ENCODE results near the gene ZNF48.

ZNF48 gene

DNA sequence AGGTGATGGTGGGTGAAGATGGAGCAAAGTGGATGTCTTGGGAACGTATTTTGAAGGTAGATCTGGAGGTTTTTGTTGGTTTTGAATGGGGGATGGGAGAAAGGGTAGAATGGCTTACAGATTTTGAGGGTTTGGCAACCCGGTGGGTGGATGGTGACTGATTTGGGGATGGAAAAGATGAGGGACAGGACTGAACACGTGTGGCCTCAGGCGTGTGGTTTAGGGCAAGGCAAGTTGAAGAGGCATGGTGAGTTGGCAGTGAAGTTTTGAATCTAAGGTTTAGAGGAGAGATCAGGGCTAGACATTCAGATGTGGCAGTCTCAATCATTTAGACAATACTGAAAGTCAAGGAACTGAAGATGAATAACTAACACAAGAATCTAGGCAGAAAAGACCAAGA lies 39.6 kb downstream of the ZNF48 start:
- H3K9me3 ChIP-seq (ENCODE audit: severe bottlenecking): no peaks in the 10 kb centered on the region
- DNase-seq: no peak
- H3K36me3 ChIP-seq: no peaks in the 10 kb centered on the region
- H3K27me3 ChIP-seq (ENCODE audit: insufficient read depth, low read depth, severe bottlenecking): no peaks in the 10 kb centered on the region
- no peak overlapping the region for H3K4me3 ChIP-seq (ENCODE audit: low read depth, low read length)
- no peak overlapping the region for H3K27ac ChIP-seq
- TF ChIP-seq, protein P1, sequence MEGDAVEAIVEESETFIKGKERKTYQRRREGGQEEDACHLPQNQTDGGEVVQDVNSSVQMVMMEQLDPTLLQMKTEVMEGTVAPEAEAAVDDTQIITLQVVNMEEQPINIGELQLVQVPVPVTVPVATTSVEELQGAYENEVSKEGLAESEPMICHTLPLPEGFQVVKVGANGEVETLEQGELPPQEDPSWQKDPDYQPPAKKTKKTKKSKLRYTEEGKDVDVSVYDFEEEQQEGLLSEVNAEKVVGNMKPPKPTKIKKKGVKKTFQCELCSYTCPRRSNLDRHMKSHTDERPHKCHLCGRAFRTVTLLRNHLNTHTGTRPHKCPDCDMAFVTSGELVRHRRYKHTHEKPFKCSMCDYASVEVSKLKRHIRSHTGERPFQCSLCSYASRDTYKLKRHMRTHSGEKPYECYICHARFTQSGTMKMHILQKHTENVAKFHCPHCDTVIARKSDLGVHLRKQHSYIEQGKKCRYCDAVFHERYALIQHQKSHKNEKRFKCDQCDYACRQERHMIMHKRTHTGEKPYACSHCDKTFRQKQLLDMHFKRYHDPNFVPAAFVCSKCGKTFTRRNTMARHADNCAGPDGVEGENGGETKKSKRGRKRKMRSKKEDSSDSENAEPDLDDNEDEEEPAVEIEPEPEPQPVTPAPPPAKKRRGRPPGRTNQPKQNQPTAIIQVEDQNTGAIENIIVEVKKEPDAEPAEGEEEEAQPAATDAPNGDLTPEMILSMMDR (IDR thresholded peaks at IDR 0.05; ENCODE audit: low read depth, low read length): no peak

DNA sequence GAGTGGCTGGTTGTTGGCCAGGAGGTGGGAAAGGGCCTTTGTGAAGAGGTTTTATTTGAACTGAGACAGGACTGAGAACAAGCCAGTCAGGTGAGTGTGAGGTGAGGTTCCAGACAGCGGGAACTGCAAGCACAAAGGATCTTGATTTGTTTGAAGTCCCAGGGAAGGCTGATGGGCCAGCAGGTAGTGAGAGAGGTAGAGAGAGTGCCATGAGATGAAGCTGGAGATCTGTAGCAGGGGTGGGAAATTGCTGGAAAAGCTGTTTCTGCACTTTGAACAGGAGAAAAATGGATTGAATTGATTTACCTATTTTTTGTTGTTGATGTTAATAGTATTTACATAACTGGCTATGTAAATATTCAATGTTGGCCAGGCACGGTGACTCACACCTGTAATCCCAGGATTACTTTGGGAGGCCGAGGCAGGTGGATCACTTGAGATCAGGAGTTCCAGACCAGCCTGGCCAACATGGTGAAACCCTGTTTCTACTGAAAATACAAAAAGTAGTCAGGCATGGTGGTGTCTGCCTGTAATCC lies 42.4 kb downstream of the ZNF48 start:
- no peaks in the 10 kb centered on the region for H3K9me3 ChIP-seq (ENCODE audit: severe bottlenecking)
- no peak for DNase-seq
- no peaks in the 10 kb centered on the region for H3K27me3 ChIP-seq (ENCODE audit: insufficient read depth, low read depth, severe bottlenecking)
- TF ChIP-seq, protein P1 (IDR thresholded peaks at IDR 0.05; ENCODE audit: low read depth, low read length): no peak
- no peaks in the 10 kb centered on the region for H3K36me3 ChIP-seq
- no peak overlapping the region for H3K27ac ChIP-seq
- no peak overlapping the region for H3K4me3 ChIP-seq (ENCODE audit: low read depth, low read length)

DNA sequence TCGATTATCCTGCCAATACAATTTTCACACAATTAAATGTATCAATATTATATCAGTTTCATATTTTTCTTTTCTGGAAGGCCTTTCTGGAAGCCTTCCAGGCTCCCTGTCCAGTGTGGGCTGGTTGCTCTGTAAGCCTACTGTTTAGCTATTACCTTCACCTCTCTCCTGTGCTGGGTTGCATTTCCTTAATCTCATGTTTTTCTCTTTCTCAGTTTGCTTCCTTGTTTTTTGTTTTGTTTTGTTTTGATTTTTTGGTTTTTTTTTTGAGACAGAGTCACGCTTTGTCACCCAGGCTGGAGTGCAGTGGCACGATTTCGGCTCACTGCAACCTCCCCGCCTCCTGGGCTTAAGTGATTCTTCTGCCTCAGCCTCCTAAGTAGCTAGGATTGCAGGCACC lies 43.6 kb downstream of the ZNF48 start:
- Histone ChIP-seq H3K27ac (no peak overlapping the region), H3K36me3 (peaks cover 7% of the 10 kb centered on the region), H3K4me3 (ENCODE audit: low read depth, low read length) (no peak overlapping the region), H3K27me3 (ENCODE audit: insufficient read depth, low read depth, severe bottlenecking) (no peaks in the 10 kb centered on the region), H3K9me3 (ENCODE audit: severe bottlenecking) (no peaks in the 10 kb centered on the region)
- no peak for DNase-seq
- TF ChIP-seq, protein P1 (IDR thresholded peaks at IDR 0.05; ENCODE audit: low read depth, low read length): no peak

DNA sequence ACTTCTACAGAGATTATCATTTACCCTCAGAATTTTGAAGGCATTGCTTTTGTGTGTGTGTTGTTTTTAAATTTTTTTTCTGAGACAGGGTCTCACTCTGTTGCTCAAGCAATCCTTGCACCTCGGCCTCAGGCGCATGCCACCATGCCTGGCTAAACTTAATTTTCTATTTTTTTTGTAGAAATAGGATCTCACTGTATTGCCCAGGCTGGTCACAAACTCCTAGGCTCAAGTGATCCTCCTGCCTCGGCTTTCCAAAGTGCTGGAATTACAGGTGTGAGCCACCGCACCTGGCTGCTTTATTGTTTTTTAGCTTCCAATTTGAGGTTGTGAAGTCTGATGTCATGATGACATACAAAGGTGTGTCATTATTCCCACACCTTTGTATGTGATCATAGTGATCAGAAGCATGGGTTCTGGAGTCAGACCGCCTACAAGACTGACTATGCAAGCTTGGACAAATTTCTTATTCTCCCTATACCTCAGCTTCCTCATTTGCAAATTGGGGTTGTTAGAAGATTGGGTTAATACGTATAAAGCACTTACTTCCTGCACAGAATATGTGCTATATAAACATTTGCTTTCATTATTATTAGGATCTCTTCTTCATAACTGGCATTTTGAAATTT lies 44.6 kb downstream of the ZNF48 start:
- Histone ChIP-seq H3K4me3 (ENCODE audit: low read depth, low read length) (no peak overlapping the region), H3K27ac (no peak overlapping the region), H3K27me3 (ENCODE audit: insufficient read depth, low read depth, severe bottlenecking) (no peaks in the 10 kb centered on the region), H3K9me3 (ENCODE audit: severe bottlenecking) (peaks cover 2% of the 10 kb centered on the region), H3K36me3 (peaks cover 12% of the 10 kb centered on the region)
- DNase-seq: no peak
- TF ChIP-seq, protein P1 (IDR thresholded peaks at IDR 0.05; ENCODE audit: low read depth, low read length): no peak

DNA sequence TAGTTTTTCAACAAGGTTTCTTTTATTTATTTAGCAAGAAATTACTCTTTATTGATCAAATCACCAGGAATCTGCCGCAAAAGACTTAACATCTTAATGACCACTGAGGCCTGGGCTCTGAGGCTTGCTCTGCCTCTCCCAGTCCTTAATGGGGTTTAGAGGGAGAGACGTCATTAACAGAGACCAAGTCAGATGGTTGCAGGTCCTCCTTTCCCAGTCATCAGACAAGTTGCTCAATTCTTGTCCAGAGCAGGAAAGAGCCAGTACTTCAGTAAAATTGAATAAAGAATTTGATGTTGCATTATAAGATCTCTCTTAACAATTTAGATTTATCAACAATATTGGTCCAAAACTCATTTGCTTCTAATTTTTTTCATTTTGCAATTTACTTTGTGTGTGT lies 48.4 kb downstream of the ZNF48 start:
- no peak for DNase-seq
- Histone ChIP-seq H3K36me3 (peaks cover 13% of the 10 kb centered on the region), H3K27me3 (ENCODE audit: insufficient read depth, low read depth, severe bottlenecking) (no peaks in the 10 kb centered on the region), H3K4me3 (ENCODE audit: low read depth, low read length) (no peak overlapping the region), H3K27ac (no peak overlapping the region), H3K9me3 (ENCODE audit: severe bottlenecking) (peaks cover 7% of the 10 kb centered on the region)
- TF ChIP-seq, protein P1 (IDR thresholded peaks at IDR 0.05; ENCODE audit: low read depth, low read length): no peak
